Lower lobe of right lung (tissue), 2 donors: ENCODE measurements around the gene GRID1. TPM values are rescaled to one million over a fixed set of nuclear protein-coding genes. Genes with fewer than 3 reads are reported as not detected.

Source experiments
- ATAC-seq, 2 donors: fragments of 200-7000 bp; cut with Tn5 transposase; one replicate each; pipeline ENCODE4 v1.9.1; 2020 to 2022; ENCODE audit warnings: mild to moderate bottlenecking in 2 of 2, moderate library complexity in 2 of 2
- DNase-seq: peaks from one replicate; pipeline ENCODE4 v3.0.0-alpha.2; 2020
- H3K27ac ChIP-seq: fragments of 200-600 bp; one replicate; pipeline ENCODE4 v1.8.0; 2022
- H3K27me3 ChIP-seq: fragments of 200-600 bp; one replicate; pipeline ENCODE4 v1.8.0; 2022; ENCODE audit warnings: low read depth
- H3K36me3 ChIP-seq: fragments of 200-600 bp; one replicate; pipeline ENCODE4 v1.8.0; 2022; ENCODE audit warnings: mild to moderate bottlenecking
- H3K4me1 ChIP-seq: fragments of 200-600 bp; one replicate; pipeline ENCODE4 v1.8.0; 2022
- H3K4me3 ChIP-seq: fragments of 200-600 bp; one replicate; pipeline ENCODE4 v1.8.0; 2022; ENCODE audit warnings: mild to moderate bottlenecking
- H3K9me3 ChIP-seq: fragments of 200-600 bp; one replicate; pipeline ENCODE4 v1.8.0; 2022
- intact Hi-C: fragments of 100-400 bp; cut with DNase I; formaldehyde crosslinking; loops from one replicate; pipeline ENCODE4 v1.11.0; 2022
- total RNA-seq: library from RNA; stranded (reverse); fragmentation: NEBNext Ultra II Directional; extraction: Animal tissue kit (Norgen Biotek cat#: 25700); gene quantifications from one replicate; pipeline ENCODE4 v1.2.1, GENCODE V29; 2021
- TF ChIP-seq, protein P1 (sequence below): fragments of 200-600 bp; IDR thresholded peaks from one replicate; pipeline ENCODE4 v1.8.0; 2022; ENCODE audit warnings: antibody characterized with exemption, mild to moderate bottlenecking
- donor health status: DM: no; HTN: yes; CAD: no; lungs with severe emphysema.

Gene GRID1
- total RNA-seq, 1 donor from 2014 or later: 2.5 TPM

DNA sequence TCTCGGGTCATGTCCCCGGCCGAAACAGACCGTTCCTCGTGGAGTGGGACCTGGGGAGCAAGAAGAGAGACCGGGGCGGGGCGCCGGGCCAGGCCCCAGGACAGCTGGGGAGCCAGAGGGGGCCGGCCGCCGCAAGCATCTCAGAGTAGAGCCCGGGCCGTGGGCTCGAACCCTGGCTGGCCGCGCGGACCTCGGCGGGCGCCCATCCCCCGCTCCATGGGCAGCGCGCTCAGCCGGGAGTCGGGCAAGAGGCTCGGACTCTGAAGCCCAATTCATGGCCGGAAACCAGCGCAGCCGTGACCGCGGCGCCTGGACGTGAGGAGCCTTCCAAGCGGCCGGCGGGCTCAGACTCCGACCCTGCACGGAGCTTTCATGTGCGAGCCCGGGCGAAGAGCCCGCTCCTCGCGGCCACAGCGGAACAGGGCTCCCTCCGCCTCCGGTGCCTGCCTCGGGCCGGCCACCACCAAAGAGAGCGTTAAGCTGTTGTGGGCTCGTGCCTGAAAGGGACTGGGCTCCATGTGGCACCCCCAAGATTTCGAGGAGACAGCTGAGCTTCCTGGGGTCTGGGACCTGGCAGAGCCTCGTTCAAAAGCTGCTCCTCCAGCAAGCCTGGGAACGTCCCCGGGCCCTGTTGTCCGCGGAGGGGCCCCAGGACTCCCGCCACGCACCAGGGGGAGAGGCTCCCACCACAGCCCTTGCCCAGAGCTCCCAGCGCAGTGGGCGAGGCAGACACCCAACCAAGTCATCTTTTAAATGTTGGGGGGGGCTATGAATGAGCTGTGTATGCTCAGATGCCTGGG is 757 bp upstream of the GRID1 start:
- TF ChIP-seq, protein P1, sequence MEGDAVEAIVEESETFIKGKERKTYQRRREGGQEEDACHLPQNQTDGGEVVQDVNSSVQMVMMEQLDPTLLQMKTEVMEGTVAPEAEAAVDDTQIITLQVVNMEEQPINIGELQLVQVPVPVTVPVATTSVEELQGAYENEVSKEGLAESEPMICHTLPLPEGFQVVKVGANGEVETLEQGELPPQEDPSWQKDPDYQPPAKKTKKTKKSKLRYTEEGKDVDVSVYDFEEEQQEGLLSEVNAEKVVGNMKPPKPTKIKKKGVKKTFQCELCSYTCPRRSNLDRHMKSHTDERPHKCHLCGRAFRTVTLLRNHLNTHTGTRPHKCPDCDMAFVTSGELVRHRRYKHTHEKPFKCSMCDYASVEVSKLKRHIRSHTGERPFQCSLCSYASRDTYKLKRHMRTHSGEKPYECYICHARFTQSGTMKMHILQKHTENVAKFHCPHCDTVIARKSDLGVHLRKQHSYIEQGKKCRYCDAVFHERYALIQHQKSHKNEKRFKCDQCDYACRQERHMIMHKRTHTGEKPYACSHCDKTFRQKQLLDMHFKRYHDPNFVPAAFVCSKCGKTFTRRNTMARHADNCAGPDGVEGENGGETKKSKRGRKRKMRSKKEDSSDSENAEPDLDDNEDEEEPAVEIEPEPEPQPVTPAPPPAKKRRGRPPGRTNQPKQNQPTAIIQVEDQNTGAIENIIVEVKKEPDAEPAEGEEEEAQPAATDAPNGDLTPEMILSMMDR: no peak
- DNase-seq (peak; percentile 52), ATAC-seq (no peak)
- Histone ChIP-seq H3K27me3 (peaks cover 64% of the 10 kb centered on the region), H3K4me1 (peaks cover 40% of the 10 kb centered on the region), H3K36me3 (no peaks in the 10 kb centered on the region), H3K9me3 (no peaks in the 10 kb centered on the region), H3K27ac (no peak overlapping the region), H3K4me3 (peak overlapping the region; percentile 55)
- intact Hi-C loops: no loop called here

DNA sequence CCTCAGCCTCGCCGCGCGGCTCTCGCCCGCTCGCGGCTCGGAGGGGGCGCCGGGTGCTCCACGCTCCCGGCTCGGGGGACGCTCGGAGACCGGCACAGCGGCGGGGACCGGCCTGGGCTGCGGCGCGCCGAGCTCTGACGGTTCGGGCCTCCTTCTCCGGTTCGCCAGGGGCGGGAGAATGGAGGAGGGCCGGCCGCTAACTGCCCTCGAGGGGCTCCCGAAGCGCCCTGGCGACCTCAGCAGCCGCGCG is 232 bp upstream of the GRID1 start:
- intact Hi-C loops: no loop called here
- peaks cover 40% of the 10 kb centered on the region for H3K4me1 ChIP-seq
- H3K27me3 ChIP-seq: peaks cover 64% of the 10 kb centered on the region
- DNase-seq (no peak), ATAC-seq (peak in 1 of 2 donors; percentile 40)
- TF ChIP-seq, protein P1: no peak
- no peaks in the 10 kb centered on the region for H3K36me3 ChIP-seq
- no peaks in the 10 kb centered on the region for H3K9me3 ChIP-seq
- no peak overlapping the region for H3K27ac ChIP-seq
- peak overlapping the region; percentile 55 for H3K4me3 ChIP-seq

DNA sequence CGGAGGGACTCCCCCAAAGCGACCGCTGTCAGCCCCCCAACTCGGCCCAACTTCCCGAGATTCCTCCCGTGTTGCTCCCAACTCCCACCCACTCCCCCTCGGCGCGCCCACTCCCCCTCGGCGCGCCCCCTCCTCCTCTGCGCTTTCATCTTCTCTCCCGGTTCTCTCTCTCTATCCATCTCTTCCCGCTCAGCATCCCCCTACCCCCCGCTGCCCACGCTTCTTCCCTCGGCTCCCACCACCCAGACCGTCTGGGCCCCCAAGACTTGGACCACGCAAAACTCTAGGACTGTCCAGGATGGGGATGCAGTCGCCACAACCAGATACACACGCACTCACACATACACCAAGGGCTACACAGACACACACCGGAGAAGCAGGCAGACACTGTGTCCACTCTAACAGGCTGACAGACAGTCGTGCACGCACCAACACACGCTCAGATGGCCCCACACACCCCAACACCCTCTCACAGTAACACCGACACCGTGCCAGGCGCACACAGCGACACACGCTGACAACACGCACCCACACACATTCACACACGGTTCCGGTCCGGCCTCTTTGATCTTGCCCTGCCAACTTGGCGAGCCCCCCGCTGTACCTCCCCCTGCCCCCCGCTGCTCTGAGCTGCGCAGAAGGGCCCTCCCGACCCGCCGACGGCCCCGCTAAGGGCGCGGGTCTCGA is 1.1 kb downstream of the GRID1 start:
- ATAC-seq: no peak

DNA sequence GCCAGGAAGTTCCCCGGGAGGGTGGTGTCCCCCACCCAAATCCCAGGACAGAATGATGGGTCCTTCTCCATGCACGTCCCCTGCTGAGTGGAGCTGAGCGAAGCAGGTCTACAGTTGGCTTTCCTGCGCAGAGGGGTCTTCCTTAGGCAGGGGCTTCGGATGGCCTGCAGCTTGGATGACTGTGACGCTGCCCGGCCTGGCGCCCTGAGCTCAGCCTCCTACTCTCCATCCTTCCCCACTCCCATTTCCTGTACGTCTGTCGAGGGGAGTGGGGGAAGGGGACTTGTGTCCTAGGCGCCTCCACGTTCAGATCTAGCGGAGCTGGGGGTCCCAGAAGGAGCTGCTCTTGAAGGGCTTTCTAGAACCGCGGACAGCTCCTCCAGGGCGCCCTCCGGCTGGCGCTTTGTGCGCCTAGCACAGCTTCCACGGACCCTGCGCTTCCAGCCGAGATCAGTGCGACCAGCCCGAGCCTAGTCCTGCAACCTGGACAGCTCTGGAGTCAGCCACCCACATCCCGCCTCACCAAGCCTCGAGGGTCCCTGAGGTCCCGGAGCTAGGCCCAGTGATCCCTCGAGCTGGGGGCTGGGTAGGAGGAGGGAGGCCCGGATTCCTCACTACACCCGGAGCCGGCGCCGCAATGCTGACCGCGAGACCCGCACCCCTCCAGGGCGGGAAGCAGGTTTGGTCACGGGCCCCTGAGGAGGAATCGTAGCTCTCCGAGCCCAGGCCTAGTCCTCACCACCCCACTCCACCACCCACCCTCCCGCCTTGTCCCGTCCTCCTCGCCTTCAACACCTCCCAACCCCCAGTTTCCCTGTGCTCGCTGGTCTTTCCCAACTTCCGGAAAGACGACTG is 1.9 kb downstream of the GRID1 start:
- no peaks in the 10 kb centered on the region for H3K36me3 ChIP-seq
- H3K27ac ChIP-seq: no peak overlapping the region
- H3K27me3 ChIP-seq: peaks cover 60% of the 10 kb centered on the region
- ATAC-seq (no peak), DNase-seq (no peak)
- H3K4me3 ChIP-seq: peak overlapping the region; percentile 55
- TF ChIP-seq, protein P1: no peak
- no peaks in the 10 kb centered on the region for H3K9me3 ChIP-seq
- peaks cover 40% of the 10 kb centered on the region for H3K4me1 ChIP-seq
- intact Hi-C loops: no loop called here

More for the DNA sequence above, 1.1 kb downstream of the GRID1 start:
- DNase-seq: no peak
- intact Hi-C loops: no loop called here
- Histone ChIP-seq H3K4me1 (peaks cover 40% of the 10 kb centered on the region), H3K4me3 (peak overlapping the region; percentile 55), H3K36me3 (no peaks in the 10 kb centered on the region), H3K27me3 (peaks cover 60% of the 10 kb centered on the region), H3K9me3 (no peaks in the 10 kb centered on the region), H3K27ac (no peak overlapping the region)
- TF ChIP-seq, protein P1: no peak

DNA sequence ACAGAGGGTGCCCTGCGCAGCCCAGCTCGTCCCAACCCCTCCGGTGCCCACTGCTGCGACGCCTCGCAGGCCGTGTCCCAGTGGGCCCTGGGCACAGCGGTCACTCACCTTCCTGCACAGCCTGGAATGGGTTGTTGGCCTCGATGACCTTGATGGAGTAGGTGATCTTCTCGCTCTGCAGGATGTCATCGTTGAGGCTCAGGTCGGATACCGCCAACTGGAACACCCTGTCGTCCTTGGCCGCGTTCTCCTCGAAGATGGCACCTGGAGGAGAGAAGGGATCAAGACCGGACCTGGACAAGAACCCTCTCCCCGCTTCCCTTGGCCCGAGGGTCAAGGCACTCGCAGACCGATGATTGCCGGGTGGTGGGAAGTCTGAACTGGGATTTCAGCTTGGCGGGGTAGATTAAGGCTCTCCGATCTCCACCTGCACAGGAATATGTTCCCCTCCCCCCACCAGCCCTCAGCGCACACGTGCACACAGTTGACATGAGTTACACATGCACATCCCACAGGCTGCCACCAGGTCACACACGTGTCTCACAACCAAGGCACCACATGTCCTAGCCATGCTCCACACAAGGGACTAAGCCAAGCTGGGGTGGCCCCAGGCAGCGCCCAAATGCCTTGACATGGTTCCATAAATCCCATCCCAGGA is 2.6 kb downstream of the GRID1 start:
- Histone ChIP-seq H3K36me3 (no peaks in the 10 kb centered on the region), H3K27me3 (peaks cover 55% of the 10 kb centered on the region), H3K4me1 (peaks cover 40% of the 10 kb centered on the region), H3K27ac (no peak overlapping the region), H3K9me3 (no peaks in the 10 kb centered on the region), H3K4me3 (peak overlapping the region; percentile 36)
- ATAC-seq (no peak), DNase-seq (no peak)
- TF ChIP-seq, protein P1: no peak
- intact Hi-C loops: no loop called here
